Measurements from ENCODE around the gene PHF1. TPM values are rescaled to one million over a fixed set of nuclear protein-coding genes. Genes with fewer than 3 reads are reported as not detected.
A peak's percentile ranks its signal among the peaks of the same experiment; 100 is the strongest.

Gene PHF1
- total RNA-seq, 4 donors from 2014 or later: 8.1 to 48.6 (median 17.3) TPM

GRCh38 chr6:33404884-33405283, 5.9 kb upstream of the PHF1 start:
- H3K9me3 ChIP-seq: no peaks in the 10 kb centered on the region
- intact Hi-C loops (cut with DNase I): no loop called here
- no peaks in the 10 kb centered on the region for H3K27me3 ChIP-seq
- no peak for DNase-seq
- H3K36me3 ChIP-seq: peaks cover 0 to 30% (median 0%) of the 10 kb centered on the region in 3 donors
- no peak overlapping the region for H3K27ac ChIP-seq
- TF ChIP-seq, protein P1, sequence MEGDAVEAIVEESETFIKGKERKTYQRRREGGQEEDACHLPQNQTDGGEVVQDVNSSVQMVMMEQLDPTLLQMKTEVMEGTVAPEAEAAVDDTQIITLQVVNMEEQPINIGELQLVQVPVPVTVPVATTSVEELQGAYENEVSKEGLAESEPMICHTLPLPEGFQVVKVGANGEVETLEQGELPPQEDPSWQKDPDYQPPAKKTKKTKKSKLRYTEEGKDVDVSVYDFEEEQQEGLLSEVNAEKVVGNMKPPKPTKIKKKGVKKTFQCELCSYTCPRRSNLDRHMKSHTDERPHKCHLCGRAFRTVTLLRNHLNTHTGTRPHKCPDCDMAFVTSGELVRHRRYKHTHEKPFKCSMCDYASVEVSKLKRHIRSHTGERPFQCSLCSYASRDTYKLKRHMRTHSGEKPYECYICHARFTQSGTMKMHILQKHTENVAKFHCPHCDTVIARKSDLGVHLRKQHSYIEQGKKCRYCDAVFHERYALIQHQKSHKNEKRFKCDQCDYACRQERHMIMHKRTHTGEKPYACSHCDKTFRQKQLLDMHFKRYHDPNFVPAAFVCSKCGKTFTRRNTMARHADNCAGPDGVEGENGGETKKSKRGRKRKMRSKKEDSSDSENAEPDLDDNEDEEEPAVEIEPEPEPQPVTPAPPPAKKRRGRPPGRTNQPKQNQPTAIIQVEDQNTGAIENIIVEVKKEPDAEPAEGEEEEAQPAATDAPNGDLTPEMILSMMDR (IDR thresholded peaks at IDR 0.05): no peak
- TF ChIP-seq POLR2A (IDR thresholded peaks at IDR 0.05): no peak
- peaks cover 0 to 6% (median 0%) of the 10 kb centered on the region in 3 donors for H3K4me1 ChIP-seq
- WGBS, 2 donors: 90% methylated on average over 2 of the region's 17 CpGs; no CpG with 5 or more reads in 1 of the 2 donors
- H3K4me3 ChIP-seq: no peak overlapping the region

GRCh38 chr6:33405386-33405940, 5.4 kb upstream of the PHF1 start:
- no peak for DNase-seq
- H3K27me3 ChIP-seq: no peaks in the 10 kb centered on the region
- no peak overlapping the region for H3K4me3 ChIP-seq
- no peaks in the 10 kb centered on the region for H3K9me3 ChIP-seq
- intact Hi-C loops (cut with DNase I): no loop called here
- H3K36me3 ChIP-seq: peaks cover 0 to 30% (median 0%) of the 10 kb centered on the region in 3 donors
- 85 to 90% methylated on average over 10 to 13 of the region's 15 CpGs for WGBS, 2 donors
- no peak overlapping the region for H3K27ac ChIP-seq
- no peak for TF ChIP-seq POLR2A (IDR thresholded peaks at IDR 0.05)
- TF ChIP-seq, protein P1 (IDR thresholded peaks at IDR 0.05): no peak
- peaks cover 0 to 7% (median 0%) of the 10 kb centered on the region in 3 donors for H3K4me1 ChIP-seq

- Histone ChIP-seq H3K9me3 (no peaks in the 10 kb centered on the region), H3K36me3 (peaks cover 0 to 30% (median 0%) of the 10 kb centered on the region in 3 donors), H3K27me3 (no peaks in the 10 kb centered on the region), H3K27ac (no peak overlapping the region), H3K4me3 (no peak overlapping the region), H3K4me1 (peaks cover 0 to 8% (median 0%) of the 10 kb centered on the region in 3 donors)
- DNase-seq: no peak
- WGBS, 2 donors: 97 to 100% methylated on average over 4 to 5 of the region's 17 CpGs
- no peak for TF ChIP-seq POLR2A (IDR thresholded peaks at IDR 0.05)
- TF ChIP-seq, protein P1 (IDR thresholded peaks at IDR 0.05): no peak
- intact Hi-C loops (cut with DNase I): no loop called here
Observed at GRCh38 chr6:33406126-33406525, 4.7 kb upstream of the PHF1 start.

DNA sequence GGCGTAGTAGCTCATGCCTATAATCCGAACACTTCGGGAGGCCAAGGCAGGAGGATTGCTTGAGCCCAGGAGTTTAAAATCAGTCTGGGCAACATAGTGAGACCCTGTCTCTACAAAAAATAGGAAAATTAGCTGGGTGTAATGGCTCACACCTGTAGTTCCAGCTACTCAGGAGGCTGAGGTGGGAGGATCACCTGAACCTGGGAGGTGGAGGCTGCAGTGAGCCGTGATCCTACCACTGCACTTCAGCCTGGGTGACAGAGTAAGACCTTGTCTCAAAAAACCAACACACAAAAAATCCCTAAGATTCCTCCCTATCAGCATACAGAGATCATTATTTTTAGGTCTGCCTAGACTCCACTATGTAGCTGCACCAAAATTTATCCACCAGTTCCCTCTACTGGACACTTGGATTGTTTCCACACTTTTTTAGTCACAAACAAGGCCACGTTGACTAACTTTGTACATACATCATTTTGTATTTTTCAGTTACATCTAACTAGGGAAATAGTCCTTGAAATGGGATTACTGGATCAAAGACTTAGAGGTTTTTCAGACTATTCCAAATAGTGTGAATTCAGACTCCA, 3.6 kb upstream of the PHF1 start:
- H3K4me3 ChIP-seq: no peak overlapping the region
- no peaks in the 10 kb centered on the region for H3K27me3 ChIP-seq
- WGBS, 2 donors: 77 to 80% methylated on average over 5 of the region's 5 CpGs
- no peak overlapping the region for H3K27ac ChIP-seq
- DNase-seq: no peak
- no peaks in the 10 kb centered on the region for H3K9me3 ChIP-seq
- intact Hi-C loops (cut with DNase I): no loop called here
- TF ChIP-seq POLR2A (IDR thresholded peaks at IDR 0.05): no peak
- TF ChIP-seq, protein P1 (IDR thresholded peaks at IDR 0.05): peak in 2 of 6 experiments; percentile 11 to 30
- H3K4me1 ChIP-seq: peaks cover 7 to 19% (median 10%) of the 10 kb centered on the region in 3 donors
- H3K36me3 ChIP-seq: peaks cover 0 to 31% (median 0%) of the 10 kb centered on the region in 3 donors

DNA sequence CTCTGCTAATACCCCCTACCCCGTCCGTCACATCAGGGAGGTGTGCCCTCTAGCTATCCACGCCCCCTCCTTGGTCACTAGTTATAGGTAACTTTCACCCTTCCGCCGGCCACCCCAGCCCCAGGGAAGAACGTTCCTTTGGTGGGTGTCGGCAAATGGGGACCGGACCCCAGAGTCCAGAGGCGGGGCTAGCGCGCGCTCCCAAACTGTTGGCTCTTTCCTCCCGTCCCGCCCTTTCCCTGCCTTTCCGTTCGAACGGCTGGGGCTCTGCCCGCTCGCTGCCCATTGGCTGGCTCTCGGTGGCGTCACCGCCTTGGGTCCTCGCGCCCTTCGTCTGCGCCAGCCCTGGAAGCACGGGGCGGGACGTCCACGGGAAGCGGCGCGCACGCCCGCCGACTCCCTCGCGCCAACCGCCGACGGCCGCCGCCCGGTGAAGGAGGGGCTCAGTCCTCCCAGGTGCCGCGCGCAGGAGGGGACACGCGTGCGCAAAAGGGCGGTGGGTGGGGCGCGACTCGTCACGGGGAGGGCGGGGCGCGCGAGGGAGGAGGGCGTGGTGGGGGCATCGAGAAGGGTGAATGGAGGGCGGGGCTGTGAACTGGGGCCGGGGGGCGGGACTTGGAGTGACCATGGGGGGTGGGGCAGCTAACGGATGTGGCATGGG, 634 bp upstream of the PHF1 start:
- peaks cover 12 to 44% (median 14%) of the 10 kb centered on the region in 3 donors for H3K4me1 ChIP-seq
- 0% methylated on average over 2 to 5 of the region's 65 CpGs for WGBS, 2 donors
- intact Hi-C loops (cut with DNase I): loop anchor here (10.0 kb wide), 1 partner anchor 165 kb away; no protein-coding TSS in a partner anchor

More for the DNA sequence above, 634 bp upstream of the PHF1 start:
- H3K27me3 ChIP-seq: no peaks in the 10 kb centered on the region
- H3K9me3 ChIP-seq: no peaks in the 10 kb centered on the region
- TF ChIP-seq, protein P1 (IDR thresholded peaks at IDR 0.05): peak in 1 of 6 experiments; percentile 11
- peak in 3 of 4 donors; percentile 66 to 88 (median 82) for TF ChIP-seq POLR2A (IDR thresholded peaks at IDR 0.05)
- DNase-seq: peak; percentile 99
- H3K36me3 ChIP-seq: peaks cover 9 to 42% (median 26%) of the 10 kb centered on the region in 3 donors
- peak overlapping the region; percentile 66 to 96 (median 82) for H3K4me3 ChIP-seq
- H3K27ac ChIP-seq: peak overlapping the region; percentile 95 to 98 (median 98)

Data from esophagus squamous epithelium (tissue), 5 donors.